GM19328 (cell line): Measurements from ENCODE around the gene RIMBP2.
"Not testable (repeated sequence)": the region's sequence is repeated elsewhere in the genome, so short reads cannot be mapped to it uniquely, and the experiment has no call there.

Experiments
- ATAC-seq: cut with Tn5 transposase; IDR thresholded peaks from one replicate; pipeline ENCODE4 v1.9.1; 2021; ENCODE audit warnings: mild to moderate bottlenecking, moderate library complexity; ENCODE audit not compliant: unreplicated experiment

The RIMBP2 gene

GRCh38 chr12:130707571-130707891, 8.6 kb downstream of the RIMBP2 start:
- no peak for ATAC-seq

- ATAC-seq = no peak
These were observed 9.1 kb downstream of the RIMBP2 start for GRCh38 chr12:130706885-130707570.

- ATAC-seq = no peak
These were observed 9.8 kb downstream of the RIMBP2 start for GRCh38 chr12:130706311-130706710.

GRCh38 chr12:130705178-130705822, 10.8 kb downstream of the RIMBP2 start:
- no peak for ATAC-seq

- ATAC-seq = no peak
These were observed 11.5 kb downstream of the RIMBP2 start for GRCh38 chr12:130704606-130705005.

GRCh38 chr12:130703733-130704375, 12.2 kb downstream of the RIMBP2 start:
- no peak for ATAC-seq

- ATAC-seq = no peak
These were observed 12.9 kb downstream of the RIMBP2 start for GRCh38 chr12:130702966-130703732.

- ATAC-seq = no peak
These were observed 14.7 kb downstream of the RIMBP2 start for GRCh38 chr12:130701402-130701744.

- ATAC-seq = no peak
These were observed 15.4 kb downstream of the RIMBP2 start for GRCh38 chr12:130700492-130701401.

- no peak for ATAC-seq
These were observed 18.0 kb downstream of the RIMBP2 start for GRCh38 chr12:130698106-130698505.

GRCh38 chr12:130696379-130697100, 19.6 kb downstream of the RIMBP2 start:
- ATAC-seq = no peak

- no peak for ATAC-seq
These were observed 21.0 kb downstream of the RIMBP2 start for GRCh38 chr12:130695061-130695460.

- no peak for ATAC-seq
These were observed 26.4 kb downstream of the RIMBP2 start for GRCh38 chr12:130689408-130690405.

GRCh38 chr12:130688999-130689398, 27.1 kb downstream of the RIMBP2 start:
- ATAC-seq = not testable (repeated sequence)

GRCh38 chr12:130687796-130688778, 28.0 kb downstream of the RIMBP2 start:
- no peak for ATAC-seq

- no peak for ATAC-seq
These were observed 28.9 kb downstream of the RIMBP2 start for GRCh38 chr12:130687190-130687589.

- no peak for ATAC-seq
These were observed 29.5 kb downstream of the RIMBP2 start for GRCh38 chr12:130686511-130686991.
